PC-3 (cell line): Measurements from ENCODE around the gene PLEKHH3.

Experiments
- EZH2 ChIP-seq: fragments of 300-600 bp; sonication (generic); IDR thresholded peaks from one replicate; pipeline ENCODE4 v1.6.1; 2017; ENCODE audit warnings: antibody characterized with exemption, mild to moderate bottlenecking, low read length; ENCODE audit not compliant: unreplicated experiment
- EZH2phosphoT487 ChIP-seq: fragments of 300-600 bp; sonication (generic); IDR thresholded peaks from 2 replicates; pipeline ENCODE4 v1.6.1; 2018; ENCODE audit warnings: mild to moderate bottlenecking, antibody characterized with exemption, low read length, borderline replicate concordance
- TF ChIP-seq, protein P1 (sequence below): fragments of 300-600 bp; sonication (generic); conservative IDR thresholded peaks from 2 replicates; pipeline ENCODE4 v1.5.1; 2017; ENCODE audit warnings: antibody characterized with exemption, low read depth, mild to moderate bottlenecking, low read length

DNA sequence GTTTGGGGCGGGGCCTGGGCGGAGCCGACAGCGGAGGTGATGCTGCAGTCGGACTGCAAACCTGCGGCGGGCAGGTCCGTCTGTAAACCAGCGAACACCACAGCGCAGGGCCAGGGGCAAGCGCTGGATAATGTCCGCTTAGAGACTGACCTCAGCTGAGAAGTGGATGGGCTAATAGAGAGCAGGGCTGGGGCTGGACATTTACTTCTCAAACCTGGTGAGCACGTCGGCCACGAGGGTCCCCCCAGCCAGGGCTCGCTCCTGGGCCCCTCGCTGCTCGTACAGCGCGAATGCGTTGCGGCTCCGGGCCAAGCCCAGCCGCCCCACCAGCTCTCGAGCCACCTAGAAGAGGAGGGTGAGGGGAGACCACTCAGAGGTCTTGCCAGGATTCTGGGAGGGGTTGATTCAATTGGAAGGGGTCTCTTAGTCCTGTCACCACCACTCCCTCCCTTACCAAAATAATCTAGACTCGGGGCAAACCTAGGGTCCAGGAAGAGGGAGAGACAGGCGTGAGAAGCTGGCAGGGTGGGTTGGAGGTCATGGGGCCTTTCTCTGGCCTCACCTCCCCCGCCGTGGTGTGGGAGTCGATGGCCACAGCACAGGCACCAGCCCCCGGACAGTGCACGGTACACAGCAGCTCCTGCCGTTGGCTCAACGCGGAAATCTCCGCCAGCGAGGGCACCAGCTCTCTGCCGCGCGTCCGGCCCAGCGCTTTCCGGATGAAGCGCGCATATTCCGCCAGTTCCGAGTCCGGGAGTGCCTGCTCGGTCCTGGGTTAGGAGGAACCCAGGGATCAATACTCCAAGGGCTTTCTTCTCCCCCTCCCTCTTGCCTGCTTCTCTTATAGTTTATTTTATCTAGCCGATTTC, 5.8 kb downstream of the PLEKHH3 start:
- TF ChIP-seq, protein P1, sequence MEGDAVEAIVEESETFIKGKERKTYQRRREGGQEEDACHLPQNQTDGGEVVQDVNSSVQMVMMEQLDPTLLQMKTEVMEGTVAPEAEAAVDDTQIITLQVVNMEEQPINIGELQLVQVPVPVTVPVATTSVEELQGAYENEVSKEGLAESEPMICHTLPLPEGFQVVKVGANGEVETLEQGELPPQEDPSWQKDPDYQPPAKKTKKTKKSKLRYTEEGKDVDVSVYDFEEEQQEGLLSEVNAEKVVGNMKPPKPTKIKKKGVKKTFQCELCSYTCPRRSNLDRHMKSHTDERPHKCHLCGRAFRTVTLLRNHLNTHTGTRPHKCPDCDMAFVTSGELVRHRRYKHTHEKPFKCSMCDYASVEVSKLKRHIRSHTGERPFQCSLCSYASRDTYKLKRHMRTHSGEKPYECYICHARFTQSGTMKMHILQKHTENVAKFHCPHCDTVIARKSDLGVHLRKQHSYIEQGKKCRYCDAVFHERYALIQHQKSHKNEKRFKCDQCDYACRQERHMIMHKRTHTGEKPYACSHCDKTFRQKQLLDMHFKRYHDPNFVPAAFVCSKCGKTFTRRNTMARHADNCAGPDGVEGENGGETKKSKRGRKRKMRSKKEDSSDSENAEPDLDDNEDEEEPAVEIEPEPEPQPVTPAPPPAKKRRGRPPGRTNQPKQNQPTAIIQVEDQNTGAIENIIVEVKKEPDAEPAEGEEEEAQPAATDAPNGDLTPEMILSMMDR = no peak
- no peak for TF ChIP-seq EZH2
- no peak for TF ChIP-seq EZH2phosphoT487
